GM18507 (cell line): ENCODE measurements around the gene FLT1.

Experiments used
- DNase-seq: peaks from one replicate; pipeline ENCODE4 v3.0.0; 2011; ENCODE audit warnings: low read depth; ENCODE audit not compliant: insufficient read length; ENCODE audit errors: extremely low spot score
- FAIRE-seq: peaks from 2 replicates; lab custom pipeline; 2011; peaks lifted over from hg19 to GRCh38; lab: Jason Lieb, UNC

FLT1 gene

DNA sequence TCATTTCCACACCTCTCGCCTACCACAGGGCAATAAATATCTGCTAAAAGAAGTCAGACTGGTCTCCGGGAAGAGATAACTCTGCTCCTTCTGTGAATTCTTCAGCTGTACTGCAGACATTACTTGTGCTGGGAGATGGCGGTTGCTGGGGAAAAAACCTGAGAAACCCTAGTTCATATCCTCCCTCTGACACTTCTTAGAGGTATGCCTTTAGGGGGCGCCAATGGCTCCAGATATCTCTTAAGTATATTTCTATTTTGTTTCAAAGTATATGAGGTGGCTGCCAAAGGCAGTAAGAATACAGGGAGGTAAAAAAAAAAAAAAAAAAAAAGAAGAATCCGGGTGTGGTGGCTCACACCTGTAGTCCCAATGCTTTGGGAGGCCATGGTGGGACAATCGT is 181.3 kb downstream of the FLT1 start:
- FAIRE-seq (no peak), DNase-seq (no peak)

DNA sequence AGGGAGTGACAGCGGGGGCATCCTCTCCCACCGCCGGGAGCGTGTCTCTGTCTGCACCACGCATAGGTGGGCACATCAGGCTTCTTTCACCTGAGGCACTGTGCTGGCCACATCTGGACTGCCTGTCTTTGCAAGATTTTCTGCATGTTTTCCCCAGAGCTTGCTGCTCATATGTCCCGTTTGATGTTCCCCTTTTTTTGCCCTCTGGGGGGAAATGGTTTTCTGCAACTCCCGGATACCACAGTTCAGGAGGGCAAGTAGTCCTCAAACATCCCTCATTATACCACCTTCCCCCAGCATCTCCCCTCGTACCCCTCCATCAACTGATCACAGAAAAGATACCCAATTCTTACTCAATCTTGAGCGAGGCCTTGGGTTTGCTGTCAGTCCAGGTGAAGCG is 188.6 kb downstream of the FLT1 start:
- DNase-seq (no peak), FAIRE-seq (no peak)

DNA sequence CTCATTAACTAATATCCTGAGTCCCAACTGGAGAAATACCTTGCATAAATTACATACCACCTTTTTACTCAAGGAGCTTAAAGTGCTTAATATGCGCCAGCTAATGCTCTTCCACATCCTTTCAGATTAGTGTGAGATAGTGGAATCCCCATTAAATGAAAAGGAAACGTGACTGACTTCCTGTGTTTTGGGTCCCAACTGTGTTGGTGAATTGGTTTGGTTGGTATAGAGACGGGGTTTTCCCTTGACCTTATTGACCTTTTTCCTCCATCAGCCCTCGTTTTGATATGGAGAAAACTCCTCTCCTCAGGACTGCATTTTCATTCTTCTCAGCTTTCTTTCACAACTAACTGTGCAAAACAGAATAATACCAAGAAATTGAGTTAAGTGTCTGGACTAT is 193.1 kb downstream of the FLT1 start:
- FAIRE-seq (no peak), DNase-seq (no peak)

DNA sequence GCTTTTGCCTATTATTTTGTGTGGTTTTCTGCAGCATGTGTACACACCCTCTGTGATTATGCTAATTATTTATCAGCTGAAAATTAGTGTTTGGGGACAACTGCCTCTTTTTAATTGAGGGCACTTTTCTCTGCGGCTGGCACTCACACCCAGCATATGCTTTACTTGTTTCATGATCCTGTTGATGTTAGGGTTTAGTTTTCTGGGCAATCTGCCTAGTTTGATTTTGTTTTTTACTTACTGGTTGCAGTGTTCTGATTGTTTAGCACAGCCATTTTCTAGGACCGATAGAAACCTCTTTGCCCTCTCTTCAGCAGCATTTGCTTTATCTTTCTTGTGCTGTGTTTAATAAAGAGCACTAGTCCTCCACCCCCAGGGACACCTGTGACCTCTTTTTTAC is 195.0 kb downstream of the FLT1 start:
- FAIRE-seq: no peak
- no peak for DNase-seq

DNA sequence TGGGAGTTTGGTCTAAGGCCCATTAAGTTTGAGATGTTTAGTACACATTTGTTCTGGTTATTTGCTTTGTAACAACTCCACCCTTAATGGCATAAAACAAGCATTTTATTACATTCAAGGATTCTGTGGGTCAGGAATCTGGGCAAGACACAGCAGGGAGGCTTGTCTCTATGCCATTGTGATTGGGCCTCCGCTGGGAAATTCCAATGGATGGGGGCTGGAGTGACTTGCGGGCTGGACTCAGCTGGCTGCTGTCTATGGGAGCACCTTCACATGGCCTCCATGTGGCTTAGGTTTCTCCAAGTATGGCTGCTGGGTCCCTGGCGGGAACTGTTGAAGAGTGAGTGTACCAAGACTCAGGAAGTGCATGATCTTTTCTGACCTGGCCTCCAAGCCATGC is 197.6 kb downstream of the FLT1 start:
- DNase-seq: no peak
- FAIRE-seq: no peak

DNA sequence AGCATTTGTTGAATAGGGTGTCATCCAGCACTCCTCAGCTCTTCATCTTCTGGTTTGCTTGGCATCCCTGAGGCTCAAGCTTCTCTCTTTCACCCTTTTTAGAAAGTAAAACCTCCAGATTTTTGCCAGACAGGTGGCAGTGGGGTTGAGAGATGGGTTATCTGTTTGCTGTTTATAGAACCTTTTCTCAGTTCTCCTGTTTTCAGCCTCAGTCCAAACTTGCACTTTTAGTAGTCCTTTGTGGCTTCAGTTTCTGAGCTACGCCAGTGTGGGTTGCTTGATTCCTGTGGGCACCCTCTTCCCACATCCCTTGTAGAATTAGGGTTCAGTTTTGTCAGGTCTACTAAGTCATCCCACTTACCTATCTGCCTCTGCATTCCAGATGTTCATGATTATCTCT is 208.7 kb downstream of the FLT1 start:
- DNase-seq: no peak
- FAIRE-seq: peak; percentile 75

DNA sequence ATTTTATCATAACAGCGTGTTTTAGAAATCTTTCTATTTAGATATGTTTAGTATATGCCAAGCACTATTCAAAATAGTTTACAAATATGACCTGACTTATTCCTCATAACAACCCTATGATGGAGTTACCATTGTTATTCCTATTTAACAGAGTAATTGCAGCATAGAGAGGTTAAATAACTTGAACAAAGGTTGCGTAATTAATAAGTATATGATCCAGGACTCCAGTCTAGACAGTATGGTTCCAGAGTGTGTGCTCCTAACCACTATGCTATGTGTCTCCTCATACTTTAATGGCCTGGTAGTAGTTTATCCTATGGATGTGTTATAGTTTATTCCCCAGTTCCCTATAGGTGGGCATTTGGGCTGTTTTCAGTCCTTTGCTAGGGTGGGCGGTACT is 211.3 kb downstream of the FLT1 start:
- no peak for FAIRE-seq
- DNase-seq: no peak

DNA sequence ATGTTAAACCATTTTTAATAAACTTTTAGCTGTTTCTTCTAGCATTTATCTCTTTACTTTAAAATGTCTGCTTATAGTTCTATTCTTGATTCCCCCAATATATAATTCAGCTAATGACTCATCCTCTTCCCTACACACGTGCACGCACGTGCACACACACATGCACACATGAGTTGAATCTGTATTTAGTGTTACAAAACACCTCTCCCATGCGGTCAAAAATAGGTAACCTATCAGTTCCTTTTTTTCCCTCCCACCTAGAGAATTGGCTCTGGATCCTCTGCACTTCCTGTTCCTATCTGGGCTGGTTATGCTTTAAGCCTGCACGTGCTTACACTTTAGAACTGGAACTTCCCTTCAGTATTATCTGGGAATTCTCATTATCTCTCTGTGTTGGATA is 212.5 kb downstream of the FLT1 start:
- DNase-seq (no peak), FAIRE-seq (peak; percentile 77)

DNA sequence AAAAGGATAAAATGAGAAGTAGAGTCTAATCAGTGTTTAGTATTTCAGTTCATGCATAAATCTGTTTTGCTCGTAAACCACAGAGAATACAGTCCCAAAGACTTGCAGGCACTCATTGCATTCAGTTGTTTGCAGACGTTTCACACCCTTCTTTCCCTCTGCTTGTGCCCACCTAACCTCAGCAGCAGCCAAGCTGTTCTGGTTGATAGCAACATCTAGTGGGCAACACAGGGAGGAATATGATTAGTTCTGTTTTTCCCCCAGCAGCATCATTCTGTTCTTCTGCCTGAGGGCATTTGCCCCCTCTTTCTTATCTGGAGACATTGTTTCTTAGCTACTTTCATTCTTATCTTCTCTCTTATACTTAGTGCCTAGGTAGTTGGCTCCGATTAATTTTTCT is 221.0 kb downstream of the FLT1 start:
- FAIRE-seq: no peak
- no peak for DNase-seq

DNA sequence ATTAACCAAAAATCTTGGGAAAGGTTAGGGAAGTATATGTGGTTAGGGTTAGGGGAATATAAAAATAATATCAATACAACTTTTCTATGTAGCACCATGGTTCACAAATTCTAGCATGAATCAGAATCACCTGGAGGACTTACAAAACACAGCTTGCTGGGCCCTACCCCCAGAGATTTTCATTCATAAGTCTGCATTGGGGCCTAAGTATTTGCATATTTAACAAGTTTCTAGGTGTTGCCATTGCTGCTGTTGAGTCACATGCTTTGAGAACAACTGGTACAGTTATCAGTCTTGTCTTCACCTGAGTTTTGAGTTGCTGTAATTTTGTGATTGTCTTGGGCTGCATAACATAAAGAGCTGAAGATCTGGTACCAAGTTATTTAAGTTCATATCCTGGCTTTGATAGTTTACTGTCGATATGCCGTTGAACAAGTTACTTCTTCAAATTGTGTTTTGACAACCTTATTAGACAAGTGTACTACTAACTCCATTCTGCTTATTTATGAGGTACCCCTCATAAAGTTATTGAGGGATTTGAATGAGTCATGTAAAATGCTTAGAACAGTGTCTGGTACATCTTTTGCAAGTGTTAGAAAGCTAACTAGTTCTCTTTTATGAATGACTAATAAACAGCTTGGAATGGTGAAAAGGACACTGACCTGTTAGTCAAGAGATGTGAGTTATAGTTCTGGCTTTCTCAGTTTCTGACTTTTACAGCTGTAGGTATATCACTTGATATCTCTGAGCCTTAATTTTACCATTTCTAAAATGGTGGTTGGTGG is 223.7 kb downstream of the FLT1 start:
- FAIRE-seq (peak; percentile 38), DNase-seq (no peak)

DNA sequence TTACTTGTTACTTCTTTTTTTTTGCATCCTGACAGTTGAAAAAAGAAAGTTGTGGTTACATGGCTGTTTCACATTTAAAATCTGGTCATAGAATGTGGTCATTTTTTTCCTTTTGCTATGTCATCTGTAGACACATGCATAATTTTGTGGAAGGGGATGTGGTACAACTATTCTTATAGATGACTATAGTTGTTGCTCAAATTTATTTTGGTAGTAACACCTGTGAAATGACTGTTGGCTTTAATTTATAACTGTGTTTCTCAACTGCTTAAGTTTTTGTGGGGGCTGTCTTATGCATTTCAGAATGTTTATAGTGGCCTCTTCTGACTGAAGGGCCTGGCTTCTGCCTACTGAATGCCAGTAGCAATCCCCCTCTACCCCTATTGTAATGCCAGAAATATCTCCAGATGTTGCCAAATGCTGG is 226.1 kb downstream of the FLT1 start:
- FAIRE-seq (peak; percentile 96), DNase-seq (peak; percentile 56)

DNA sequence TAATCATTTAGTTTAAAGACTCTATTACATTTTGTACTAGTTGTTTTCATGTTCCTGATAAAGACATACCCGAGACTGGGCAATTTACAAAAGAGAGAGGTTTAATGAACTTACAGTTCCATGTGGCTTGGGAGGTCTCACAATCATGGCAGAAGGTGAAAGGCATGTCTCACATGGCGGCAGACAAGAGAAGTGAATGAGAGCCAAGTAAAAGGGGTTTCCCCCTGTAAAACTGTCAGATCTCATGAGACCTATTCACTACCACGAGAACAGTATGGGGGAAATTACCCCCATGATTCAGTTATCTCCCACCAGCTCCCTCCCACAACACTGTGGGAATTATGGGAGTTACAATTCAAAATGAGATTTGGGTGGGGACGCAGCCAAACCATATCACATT is 227.4 kb downstream of the FLT1 start:
- no peak for DNase-seq
- FAIRE-seq: no peak

DNA sequence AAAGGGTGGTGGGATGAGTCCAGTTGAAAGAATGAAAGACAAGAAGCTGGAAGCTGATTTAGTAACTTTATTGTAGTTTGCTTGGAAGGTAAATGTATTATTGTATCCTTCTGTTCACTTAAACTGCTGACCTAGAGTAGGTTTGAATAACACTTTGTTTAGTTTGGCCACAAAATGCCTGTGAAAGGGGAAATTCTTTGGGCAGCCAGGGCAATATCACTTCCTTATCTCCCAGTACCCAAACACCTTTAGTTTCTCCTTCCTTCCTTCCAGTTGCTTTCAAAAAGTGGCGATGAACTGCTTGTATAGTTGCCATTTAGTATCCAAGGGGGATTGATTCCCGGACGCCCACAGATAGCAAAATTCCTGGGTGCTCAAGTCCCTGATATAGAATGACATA is 236.5 kb downstream of the FLT1 start:
- FAIRE-seq (no peak), DNase-seq (no peak)

DNA sequence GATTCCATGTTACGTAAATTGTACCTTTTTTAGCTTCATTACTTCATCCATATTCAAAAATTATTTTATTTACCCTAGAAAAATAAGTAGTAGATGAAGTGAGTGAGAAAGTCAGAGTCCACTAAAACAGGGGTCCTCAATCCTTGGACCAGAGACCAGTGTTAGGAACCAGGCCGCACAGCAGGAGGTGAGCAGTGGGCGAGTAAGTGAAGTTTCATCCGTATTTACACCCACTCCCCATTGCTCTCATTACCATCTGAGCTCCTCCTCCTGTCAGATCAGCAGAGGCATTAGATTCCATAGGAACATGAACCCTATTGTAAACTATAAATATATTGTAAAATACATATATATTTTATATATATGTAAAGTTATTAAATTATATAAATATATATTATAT is 237.6 kb downstream of the FLT1 start:
- DNase-seq (no peak), FAIRE-seq (no peak)

DNA sequence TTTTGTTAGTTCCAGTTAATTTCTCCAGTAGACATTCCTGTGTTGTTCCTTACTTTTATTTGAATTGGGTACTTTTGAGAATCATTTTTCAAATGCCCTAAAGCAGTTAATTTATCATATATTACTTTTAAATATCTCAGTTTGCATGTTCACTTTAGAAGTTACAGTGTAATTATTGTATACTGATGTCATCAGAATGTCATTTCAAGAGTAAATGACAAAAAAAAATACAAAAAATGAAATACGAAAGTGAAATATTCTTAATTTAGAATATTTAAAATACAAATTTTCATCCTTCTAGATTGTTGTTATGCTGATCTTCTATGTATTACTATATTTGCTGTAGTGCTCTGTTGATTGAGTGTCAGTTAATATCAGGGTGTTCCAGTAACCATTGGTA is 242.4 kb downstream of the FLT1 start:
- FAIRE-seq: no peak

DNA sequence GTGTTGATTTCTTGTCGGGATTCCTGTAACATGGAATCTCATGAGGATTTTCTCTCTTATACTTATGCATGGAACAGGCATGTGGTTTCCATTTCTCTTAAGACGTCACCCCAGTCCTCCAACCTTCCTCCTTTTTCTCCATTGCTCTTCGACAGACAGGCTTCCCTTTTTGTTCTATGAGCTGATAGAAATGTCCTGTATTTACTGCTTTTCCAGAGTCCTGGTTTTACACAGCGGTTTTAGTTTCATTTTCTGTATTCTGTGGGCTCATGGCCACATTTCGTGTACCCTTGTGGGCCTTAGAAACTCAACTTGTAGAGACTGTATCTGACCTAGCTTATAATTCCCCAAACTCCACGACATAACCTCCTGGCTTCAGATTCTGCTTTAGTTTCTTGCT is 243.5 kb downstream of the FLT1 start:
- DNase-seq (no peak), FAIRE-seq (peak; percentile 38)

More for the DNA sequence above, 242.4 kb downstream of the FLT1 start:
- no peak for DNase-seq

DNA sequence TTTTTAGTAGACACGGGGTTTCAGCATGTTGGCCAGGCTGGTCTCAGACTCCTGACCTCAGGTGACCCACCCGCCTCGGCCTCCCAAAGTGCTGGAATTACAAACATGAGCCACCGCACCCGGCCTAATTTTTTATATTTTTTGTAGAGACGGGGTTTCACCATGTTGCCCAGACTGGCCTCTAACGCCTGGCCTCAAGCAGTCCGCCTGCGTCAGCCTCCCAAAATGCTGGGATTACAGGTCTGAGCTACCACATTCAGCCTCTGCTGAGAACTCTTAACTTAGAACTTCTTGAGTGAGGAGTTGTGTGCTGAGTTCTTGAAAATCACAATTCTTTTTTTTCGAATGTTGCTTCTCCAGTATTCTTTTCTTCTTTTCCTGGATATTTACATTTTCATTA is 244.4 kb downstream of the FLT1 start:
- no peak for DNase-seq
- FAIRE-seq: no peak
